Mesendoderm (in vitro differentiated cells): ENCODE results near the gene DRG2.

Experiments used
- DNase-seq: peaks from one replicate; pipeline ENCODE4 v3.0.0; 2013
- H2AK5ac ChIP-seq: 2 replicates; pipeline ENCODE4 v1.6.1; 2013; ENCODE audit warnings: low read length, inconsistent platforms
- H2BK120ac ChIP-seq: 2 replicates; pipeline ENCODE4 v1.6.1; 2013; ENCODE audit warnings: low read depth, mild to moderate bottlenecking, low read length, moderate library complexity, mixed read lengths
- H2BK15ac ChIP-seq: replicated peaks from 2 replicates; pipeline ENCODE4 v1.6.1; 2013; ENCODE audit warnings: low read depth, mild to moderate bottlenecking, moderate library complexity
- H2BK5ac ChIP-seq: 2 replicates; pipeline ENCODE4 v1.6.1; 2013; ENCODE audit warnings: low read length, inconsistent platforms
- H3K18ac ChIP-seq: 2 replicates; pipeline ENCODE4 v1.6.1; 2013; ENCODE audit warnings: mild to moderate bottlenecking, low read length, mixed read lengths
- H3K23ac ChIP-seq: one replicate; pipeline ENCODE4 v1.6.1; 2013; ENCODE audit warnings: low read length
- H3K27ac ChIP-seq: 2 replicates; pipeline ENCODE4 v1.5.1; 2013; ENCODE audit warnings: low read depth, mild to moderate bottlenecking, inconsistent platforms, low read length, moderate library complexity
- H3K27me3 ChIP-seq: 2 replicates; pipeline ENCODE4 v1.6.1; 2013; ENCODE audit warnings: low read length, control low read depth, mild to moderate bottlenecking, inconsistent platforms; ENCODE audit not compliant: insufficient read depth, poor library complexity
- H3K36me3 ChIP-seq: 2 replicates; pipeline ENCODE4 v1.6.1; 2013; ENCODE audit warnings: low read length, inconsistent platforms; ENCODE audit not compliant: control insufficient read depth, insufficient read depth
- H3K4ac ChIP-seq: one replicate; pipeline ENCODE4 v1.6.1; 2013; ENCODE audit warnings: low read depth, mild to moderate bottlenecking, low read length, moderate library complexity
- H3K4me1 ChIP-seq: 2 replicates; pipeline ENCODE4 v1.6.1; 2013; ENCODE audit warnings: low read depth, low read length, inconsistent platforms; ENCODE audit not compliant: control insufficient read depth
- H3K4me2 ChIP-seq: 2 replicates; pipeline ENCODE4 v1.6.1; 2013; ENCODE audit warnings: low read length
- H3K4me3 ChIP-seq: 2 replicates; pipeline ENCODE4 v1.5.1; 2013; ENCODE audit warnings: mild to moderate bottlenecking, low read length
- H3K56ac ChIP-seq: one replicate; pipeline ENCODE4 v1.6.1; 2013; ENCODE audit warnings: low read length
- H3K79me1 ChIP-seq: 2 replicates; pipeline ENCODE4 v1.6.1; 2013; ENCODE audit warnings: low read length, inconsistent platforms
- H3K79me2 ChIP-seq: 2 replicates; pipeline ENCODE4 v1.6.1; 2013; ENCODE audit warnings: mild to moderate bottlenecking, low read length; ENCODE audit not compliant: control insufficient read depth, insufficient read depth
- H3K9ac ChIP-seq: 2 replicates; pipeline ENCODE4 v1.6.1; 2013; ENCODE audit warnings: low read length, inconsistent platforms
- H4K5ac ChIP-seq: one replicate; pipeline ENCODE4 v1.6.1; 2013; ENCODE audit warnings: low read length
- H4K8ac ChIP-seq: one replicate; pipeline ENCODE4 v1.6.1; 2013; ENCODE audit warnings: low read depth, mild to moderate bottlenecking, control low read depth, low read length, moderate library complexity
- whole genome bisulfite sequencing: extraction: QIAGEN DNeasy Blood & Tissue Kit; methylation state at CpG from one replicate; pipeline ENCODE4 v1.1.7; 2013; ENCODE audit warnings: low lambda C conversion rate, missing lambda C conversion rate; ENCODE audit not compliant: insufficient coverage; ENCODE audit errors: extremely low coverage; 5-methylcytosine and 5-hydroxymethylcytosine counted together

Gene DRG2

GRCh38 chr17:18119166-18119745 is 31.5 kb downstream of the DRG2 start:
- WGBS: no CpG with 5 or more reads among the region's 57 CpGs

GRCh38 chr17:18119938-18120337 is 32.2 kb downstream of the DRG2 start:
- no peak overlapping the region for H3K23ac ChIP-seq
- no peak overlapping the region for H2BK15ac ChIP-seq
- H2BK5ac ChIP-seq: no peak overlapping the region
- no peak overlapping the region for H3K4ac ChIP-seq
- no peaks in the 10 kb centered on the region for H3K36me3 ChIP-seq
- no peak overlapping the region for H3K18ac ChIP-seq
- no CpG with 5 or more reads among the region's 30 CpGs for WGBS
- no peak overlapping the region for H3K56ac ChIP-seq
- H3K79me2 ChIP-seq: no peaks in the 10 kb centered on the region
- H3K4me1 ChIP-seq: no peaks in the 10 kb centered on the region
- no peak overlapping the region for H2BK120ac ChIP-seq
- H3K4me2 ChIP-seq: no peak overlapping the region
- H3K9ac ChIP-seq: no peak overlapping the region
- DNase-seq: no peak
- H2AK5ac ChIP-seq: no peak overlapping the region
- H3K27me3 ChIP-seq: no peaks in the 10 kb centered on the region
- H3K27ac ChIP-seq: no peak overlapping the region
- no peak overlapping the region for H4K5ac ChIP-seq
- H3K4me3 ChIP-seq: no peak overlapping the region
- H4K8ac ChIP-seq: no peak overlapping the region
- H3K79me1 ChIP-seq: no peaks in the 10 kb centered on the region

More at GRCh38 chr17:18119166-18119745, 31.5 kb downstream of the DRG2 start:
- no peak overlapping the region for H2AK5ac ChIP-seq
- H4K5ac ChIP-seq: no peak overlapping the region
- H3K79me1 ChIP-seq: no peaks in the 10 kb centered on the region
- no peak overlapping the region for H4K8ac ChIP-seq
- H3K18ac ChIP-seq: no peak overlapping the region
- H3K27me3 ChIP-seq: no peaks in the 10 kb centered on the region
- no peak overlapping the region for H3K4me2 ChIP-seq
- DNase-seq: no peak
- no peak overlapping the region for H3K23ac ChIP-seq
- H3K4me1 ChIP-seq: no peaks in the 10 kb centered on the region
- H2BK15ac ChIP-seq: no peak overlapping the region
- H3K27ac ChIP-seq: no peak overlapping the region
- H3K79me2 ChIP-seq: no peaks in the 10 kb centered on the region
- H2BK120ac ChIP-seq: no peak overlapping the region
- no peak overlapping the region for H3K9ac ChIP-seq
- H3K4ac ChIP-seq: no peak overlapping the region
- no peak overlapping the region for H3K56ac ChIP-seq
- no peaks in the 10 kb centered on the region for H3K36me3 ChIP-seq
- no peak overlapping the region for H3K4me3 ChIP-seq
- no peak overlapping the region for H2BK5ac ChIP-seq

GRCh38 chr17:18120461-18121017 is 32.8 kb downstream of the DRG2 start:
- Histone ChIP-seq H4K5ac (no peak overlapping the region), H3K23ac (no peak overlapping the region), H2BK15ac (no peak overlapping the region), H4K8ac (no peak overlapping the region), H3K27ac (no peak overlapping the region), H3K4me2 (no peak overlapping the region), H3K79me2 (no peaks in the 10 kb centered on the region), H3K4ac (no peak overlapping the region), H2BK5ac (no peak overlapping the region), H3K4me1 (no peaks in the 10 kb centered on the region), H3K18ac (no peak overlapping the region), H2AK5ac (no peak overlapping the region), H3K56ac (no peak overlapping the region), H3K36me3 (no peaks in the 10 kb centered on the region), H2BK120ac (no peak overlapping the region), H3K27me3 (no peaks in the 10 kb centered on the region), H3K9ac (no peak overlapping the region), H3K4me3 (no peak overlapping the region), H3K79me1 (no peaks in the 10 kb centered on the region)
- WGBS: no CpG with 5 or more reads among the region's 68 CpGs
- no peak for DNase-seq

- Histone ChIP-seq H3K4me2 (no peak overlapping the region), H3K79me2 (no peaks in the 10 kb centered on the region), H3K23ac (no peak overlapping the region), H2BK120ac (no peak overlapping the region), H3K4ac (no peak overlapping the region), H2BK15ac (no peak overlapping the region), H4K5ac (no peak overlapping the region), H3K9ac (no peak overlapping the region), H2BK5ac (no peak overlapping the region), H3K79me1 (no peaks in the 10 kb centered on the region), H3K18ac (no peak overlapping the region), H3K4me1 (no peaks in the 10 kb centered on the region), H3K36me3 (no peaks in the 10 kb centered on the region), H3K4me3 (no peak overlapping the region), H3K27me3 (no peaks in the 10 kb centered on the region), H3K27ac (no peak overlapping the region), H4K8ac (no peak overlapping the region), H3K56ac (no peak overlapping the region), H2AK5ac (no peak overlapping the region)
- WGBS: no CpG with 5 or more reads among the region's 54 CpGs
- DNase-seq: no peak
Observed at GRCh38 chr17:18121144-18121910, 33.6 kb downstream of the DRG2 start.

- Histone ChIP-seq H3K4me2 (no peak overlapping the region), H3K4me1 (no peaks in the 10 kb centered on the region), H3K4ac (no peak overlapping the region), H2BK120ac (no peak overlapping the region), H3K9ac (no peak overlapping the region), H4K5ac (no peak overlapping the region), H3K79me2 (no peaks in the 10 kb centered on the region), H3K27me3 (no peaks in the 10 kb centered on the region), H3K79me1 (no peaks in the 10 kb centered on the region), H3K27ac (no peak overlapping the region), H2AK5ac (no peak overlapping the region), H3K23ac (no peak overlapping the region), H3K4me3 (no peak overlapping the region), H3K36me3 (no peaks in the 10 kb centered on the region), H2BK5ac (no peak overlapping the region), H3K18ac (no peak overlapping the region), H4K8ac (no peak overlapping the region), H3K56ac (no peak overlapping the region), H2BK15ac (no peak overlapping the region)
- DNase-seq: no peak
- no CpG with 5 or more reads among the region's 31 CpGs for WGBS
Observed at GRCh38 chr17:18122990-18123753, 35.4 kb downstream of the DRG2 start.
